H54 (cell line): ENCODE measurements around the gene DMPK.
"Not testable (repeated sequence)": the region's sequence is repeated elsewhere in the genome, so short reads cannot be mapped to it uniquely, and the experiment has no call there.

ENCODE experiments used
- DNase-seq: peaks from one replicate; pipeline ENCODE4 v3.0.0; 2011; ENCODE audit warnings: low spot score, mixed read lengths; ENCODE audit not compliant: insufficient read length
- FAIRE-seq: peaks from 3 replicates; lab custom pipeline; 2011; peaks lifted over from hg19 to GRCh38; lab: Jason Lieb, UNC
- POLR2A ChIP-seq: IDR thresholded peaks from 2 replicates; pipeline ENCODE4 v1.6.1; 2011; ENCODE audit warnings: low read depth, mild to moderate bottlenecking, low read length

The DMPK gene

DNA sequence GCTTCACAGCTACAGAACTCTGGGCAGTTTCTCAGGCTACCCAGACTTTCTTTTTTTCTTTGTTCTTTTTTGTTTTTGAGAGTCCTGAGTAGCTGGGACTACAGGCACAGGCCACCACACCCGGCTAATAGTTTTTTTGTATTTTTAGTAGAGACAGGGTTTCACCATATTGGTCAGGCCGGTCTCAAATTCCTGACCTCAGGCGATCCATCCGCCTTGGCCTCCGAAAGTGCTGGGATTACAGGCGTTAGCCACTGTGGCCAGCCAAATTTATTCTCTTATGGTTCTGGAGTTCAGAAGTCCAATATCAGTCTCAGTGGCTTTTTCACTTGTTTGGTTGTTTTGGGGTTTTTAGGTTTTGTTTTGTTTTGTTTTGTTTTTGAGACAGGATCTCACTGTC lies 36.7 kb downstream of the DMPK start:
- FAIRE-seq = no peak
- TF ChIP-seq POLR2A = no peak
- DNase-seq = no peak

DNA sequence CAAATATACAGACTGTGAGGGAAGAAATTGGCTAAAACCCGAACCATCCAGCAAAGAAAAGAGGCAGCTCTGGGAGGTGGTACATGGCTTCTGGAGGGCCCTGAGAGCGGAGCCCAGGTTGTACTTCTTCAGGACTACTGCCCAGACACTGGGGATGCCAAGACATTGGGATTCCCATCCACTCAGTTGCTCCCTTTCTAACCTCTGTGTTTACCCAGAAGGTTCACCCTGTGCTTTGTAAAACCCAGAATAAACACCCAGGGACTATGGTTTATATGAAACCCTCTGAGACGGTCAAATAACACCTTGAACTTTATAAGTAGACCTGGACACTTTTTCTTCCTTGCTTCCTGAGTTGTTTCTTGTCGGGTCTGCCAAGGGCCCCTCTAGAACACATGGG lies 39.3 kb downstream of the DMPK start:
- DNase-seq = no peak
- no peak for FAIRE-seq

DNA sequence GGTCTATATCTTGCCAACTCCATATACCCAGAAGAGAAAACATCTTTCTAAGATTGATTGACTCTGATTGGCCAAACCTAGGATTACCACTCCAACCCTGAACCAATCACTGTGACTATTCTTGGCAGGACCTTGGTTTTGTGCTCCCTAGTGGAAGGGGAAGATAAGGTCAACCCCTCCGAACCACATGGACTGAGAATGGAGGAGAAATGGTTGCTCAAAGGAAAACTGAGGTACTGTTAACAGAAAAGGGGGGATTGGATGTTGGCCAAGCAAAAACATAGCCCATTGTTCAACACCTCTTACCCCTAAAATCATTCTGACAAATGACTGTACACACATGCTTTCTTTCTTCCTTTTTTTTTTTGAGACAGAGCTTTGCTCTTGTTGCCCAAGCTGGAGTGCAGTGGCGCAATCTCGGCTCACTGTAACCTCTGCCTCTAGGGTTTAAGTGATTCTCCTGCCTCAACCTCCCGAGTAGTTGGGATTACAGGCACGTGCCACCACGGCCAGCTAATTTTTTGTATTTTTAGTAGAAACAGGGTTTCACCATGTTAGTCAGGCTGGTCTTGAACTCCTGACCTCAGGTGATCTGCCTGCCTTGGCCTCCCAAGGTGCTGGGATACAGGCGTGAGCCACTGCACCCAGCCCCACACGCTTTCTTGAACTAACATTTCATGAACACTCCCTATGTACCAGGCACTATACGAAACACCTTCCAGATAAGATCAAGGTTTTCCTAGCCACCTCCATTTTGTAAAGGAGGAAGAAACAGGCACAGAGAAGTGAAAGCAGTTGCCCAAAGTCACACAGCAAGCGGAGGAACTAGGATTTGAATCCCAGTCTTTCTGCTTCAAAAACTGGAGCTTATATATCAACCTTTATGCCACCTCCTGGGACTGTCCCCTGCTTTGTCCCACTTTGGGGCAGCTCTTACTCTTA lies 42.5 kb downstream of the DMPK start:
- FAIRE-seq = no peak
- no peak for TF ChIP-seq POLR2A
- no peak for DNase-seq

More for the DNA sequence above, 39.3 kb downstream of the DMPK start:
- TF ChIP-seq POLR2A = no peak

DNA sequence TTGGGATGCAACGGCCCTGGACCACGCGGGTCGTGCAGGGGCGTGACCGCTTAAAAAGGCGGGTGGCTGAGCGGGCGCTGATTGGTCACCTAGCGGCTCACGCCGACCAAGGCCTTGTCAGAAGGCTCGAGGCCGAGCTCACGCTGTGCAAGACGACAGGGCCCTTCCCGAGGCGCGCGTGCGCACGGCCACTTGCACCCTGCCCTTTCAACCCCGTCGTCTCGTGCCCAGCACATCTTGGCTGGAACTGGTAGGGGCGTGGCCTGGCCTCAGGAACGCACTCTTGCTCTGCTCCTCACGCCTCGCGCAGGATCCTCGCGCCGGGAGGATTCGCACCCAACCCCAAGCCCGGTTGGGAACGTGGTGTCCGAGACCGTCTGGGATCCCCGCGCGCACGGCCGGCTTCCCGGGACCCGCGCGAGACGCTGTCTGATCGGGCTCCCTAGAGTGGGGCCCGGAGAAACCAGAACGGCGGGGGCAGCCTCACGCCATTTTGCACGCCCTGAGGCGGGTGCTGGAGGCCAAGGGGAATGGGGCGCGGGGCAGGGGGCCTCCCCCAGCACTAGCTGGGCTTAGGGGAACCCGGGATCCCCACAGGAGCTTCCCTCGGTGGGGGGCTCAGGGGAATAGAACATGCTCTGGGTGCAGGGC lies 49.0 kb downstream of the DMPK start, which contains the start of gene MEIOSIN:
TSS of gene MEIOSIN (plus strand) at position 280 of the 651 bp plus-strand sequence. CDS start 1,938 bp downstream, outside the sequence.
- FAIRE-seq = no peak
- DNase-seq = no peak
- TF ChIP-seq POLR2A = no peak

DNA sequence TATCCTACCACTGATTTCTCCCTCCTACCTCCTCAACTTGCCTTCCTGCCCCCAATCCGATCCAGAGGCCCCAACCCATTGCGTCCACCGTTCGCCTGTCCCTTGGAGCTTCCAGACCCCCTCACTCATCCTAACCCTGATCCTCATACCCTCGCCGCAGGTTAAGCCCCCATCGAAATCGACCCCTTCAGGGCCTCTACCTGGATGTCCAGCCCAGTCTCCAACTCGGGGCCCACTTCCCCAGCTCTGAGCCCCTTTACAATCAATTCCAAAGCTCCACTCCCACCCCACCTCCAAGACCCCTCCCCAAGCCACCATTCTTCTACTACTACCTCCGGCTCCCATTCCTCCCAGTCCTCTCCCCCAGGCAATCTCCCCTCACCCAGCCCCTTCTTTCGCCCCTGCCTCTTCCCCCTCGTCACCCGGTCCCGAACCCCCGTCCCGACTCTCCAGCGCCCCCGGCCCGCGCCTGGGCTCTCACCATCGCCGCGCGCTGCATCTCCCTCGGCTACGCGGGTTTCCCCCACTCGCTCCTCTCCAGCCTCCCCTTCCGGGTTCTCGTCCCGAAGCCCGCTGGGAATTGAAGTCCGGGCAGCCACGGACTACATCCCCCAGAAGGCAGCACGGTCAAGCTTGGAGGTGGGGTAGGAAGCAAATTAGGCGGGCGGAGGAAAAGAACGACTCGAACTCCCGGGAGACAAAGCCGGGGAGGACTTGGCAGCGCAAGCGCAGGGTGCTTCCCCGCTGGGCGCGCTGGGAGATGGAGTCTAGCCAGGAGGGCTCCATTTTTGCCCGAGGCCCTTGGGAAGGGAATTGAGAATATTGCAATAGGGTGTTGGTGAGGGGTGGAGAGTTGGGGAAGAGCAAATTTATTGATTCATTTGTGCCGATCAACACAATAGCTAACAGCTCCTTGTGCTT lies 51.7 kb downstream of the DMPK start, which contains the start of gene FBXO46:
TSS of gene FBXO46 (minus strand) at position 529 of the 921 bp plus-strand sequence. CDS start 17,401 bp downstream, outside the sequence.
- TF ChIP-seq POLR2A = peak; percentile 51; the same call in 1 of the 2 replicates
- FAIRE-seq (peak; percentile 11), DNase-seq (peak; percentile 79)

DNA sequence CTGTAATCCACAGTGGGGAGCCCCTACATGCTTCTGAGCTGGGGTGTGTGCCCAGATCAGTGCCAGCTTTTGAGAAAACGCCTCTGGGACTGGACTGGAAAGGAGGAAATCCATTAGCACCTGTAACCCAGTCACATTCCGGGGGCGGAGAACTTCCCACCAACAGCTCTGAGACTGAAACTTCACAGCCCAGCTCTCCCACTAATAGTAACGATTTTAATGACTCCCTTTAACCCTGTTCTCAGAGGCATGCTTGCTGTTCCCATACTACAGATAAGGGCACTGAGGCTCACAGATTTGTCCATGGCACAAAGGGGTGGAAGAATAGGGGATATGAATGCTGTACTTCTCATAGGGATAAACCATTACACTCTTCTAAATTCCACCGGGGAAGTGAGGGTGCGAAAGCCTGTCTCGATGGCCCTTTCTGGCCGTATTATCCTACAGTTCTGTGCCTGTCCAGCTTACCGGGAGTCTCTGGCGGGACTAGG lies 52.4 kb downstream of the DMPK start:
- FAIRE-seq (no peak), DNase-seq (no peak)
- TF ChIP-seq POLR2A = no peak

DNA sequence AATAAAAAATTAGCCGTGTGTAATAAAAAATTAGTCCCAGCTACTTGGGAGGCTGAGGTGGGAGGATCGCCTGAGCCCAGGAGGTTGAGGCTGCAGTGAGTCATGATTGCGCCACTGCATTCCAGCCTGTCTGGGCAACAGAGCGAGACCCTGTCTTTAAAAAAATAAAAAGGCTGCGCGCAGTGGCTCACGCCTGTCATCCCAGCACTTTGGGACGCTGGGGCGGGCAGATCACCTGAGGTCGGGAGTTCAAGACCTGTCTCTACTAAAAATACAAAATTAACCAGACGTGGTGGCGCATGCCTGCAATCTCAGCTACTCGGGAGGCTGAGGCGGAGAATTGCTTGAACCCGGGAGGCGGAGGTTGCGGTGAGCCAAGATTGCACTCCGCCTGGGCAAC lies 53.6 kb downstream of the DMPK start:
- not testable (repeated sequence) for FAIRE-seq, DNase-seq

DNA sequence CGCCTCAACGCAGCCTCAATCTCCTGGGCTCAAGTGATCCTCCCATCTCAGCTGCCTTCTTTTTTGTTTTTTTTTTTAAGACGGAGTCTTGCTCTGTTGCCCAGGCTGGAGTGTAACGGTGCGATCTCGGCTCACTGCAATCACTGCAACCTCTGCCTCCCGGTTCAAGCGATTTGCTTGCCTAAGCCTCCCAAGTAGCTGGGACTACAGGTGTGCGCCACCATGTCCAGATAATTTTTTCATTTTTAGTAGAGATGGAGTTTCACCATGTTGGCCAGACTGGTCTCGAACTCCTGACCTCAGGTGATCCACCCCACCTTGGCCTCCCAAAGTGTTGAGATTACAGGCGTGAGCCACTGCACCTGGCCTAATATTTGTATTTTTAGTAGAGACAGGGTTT lies 62.2 kb downstream of the DMPK start:
- FAIRE-seq = not testable (repeated sequence)

More for the DNA sequence above, 62.2 kb downstream of the DMPK start:
- DNase-seq = not testable (repeated sequence)
